Gastrocnemius medialis (tissue), 4 donors: ENCODE measurements around the gene OAT.

Experiments used
- CTCF ChIP-seq, 5 experiments: fragments of 450-650 bp in 3 of 5; fragments of 200-600 bp in 2 of 5; sonication (generic) in 2 of 5; IDR thresholded peaks in 4 of 5; conservative IDR thresholded peaks in 1 of 5; 1 replicate in 4 of 5; 2 replicates in 1 of 5; pipeline ENCODE4 v1.5.1; 2016 to 2019; ENCODE audit warnings: antibody characterized with exemption in 5 of 5, mild to moderate bottlenecking in 3 of 5, moderate library complexity in 3 of 5
- POLR2A ChIP-seq, 2 donors: fragments of 450-650 bp; IDR thresholded peaks; one replicate each; pipeline ENCODE4 v1.6.1; 2017; ENCODE audit warnings: antibody characterized with exemption in 2 of 2, mild to moderate bottlenecking in 2 of 2, moderate library complexity in 2 of 2

DNA sequence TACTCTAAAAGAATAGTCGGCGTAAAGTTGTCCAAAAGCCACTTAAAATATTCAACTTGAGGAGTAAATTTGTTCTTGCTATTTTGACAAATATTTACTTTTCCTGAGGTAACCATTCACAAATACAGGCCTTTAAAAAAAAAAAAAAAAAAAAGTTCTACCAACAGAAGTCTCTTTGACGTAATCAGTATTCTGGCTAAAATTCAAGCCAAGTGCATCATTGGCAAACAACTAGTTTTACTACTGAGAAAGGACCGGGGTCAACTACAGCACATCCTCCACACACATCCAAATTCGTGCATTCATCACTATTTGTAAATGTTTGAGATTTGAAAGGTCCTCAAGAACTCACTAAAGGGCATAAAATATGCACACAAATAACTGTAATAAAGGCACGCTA, 2.0 kb downstream of the OAT start:
- TF ChIP-seq POLR2A (IDR thresholded peaks at IDR 0.05), result no peak
- TF ChIP-seq CTCF (IDR thresholded peaks at IDR 0.05 in 4 of 5, conservative IDR thresholded peaks at IDR 0.05 in 1 of 5), result no peak
